GM19372 (cell line): Measurements from ENCODE around the gene SLC2A13.

ENCODE experiments used
- ATAC-seq: cut with Tn5 transposase; IDR thresholded peaks from one replicate; pipeline ENCODE4 v1.9.1; 2021; ENCODE audit warnings: mild to moderate bottlenecking, low read depth, moderate library complexity; ENCODE audit not compliant: unreplicated experiment

SLC2A13 gene

DNA sequence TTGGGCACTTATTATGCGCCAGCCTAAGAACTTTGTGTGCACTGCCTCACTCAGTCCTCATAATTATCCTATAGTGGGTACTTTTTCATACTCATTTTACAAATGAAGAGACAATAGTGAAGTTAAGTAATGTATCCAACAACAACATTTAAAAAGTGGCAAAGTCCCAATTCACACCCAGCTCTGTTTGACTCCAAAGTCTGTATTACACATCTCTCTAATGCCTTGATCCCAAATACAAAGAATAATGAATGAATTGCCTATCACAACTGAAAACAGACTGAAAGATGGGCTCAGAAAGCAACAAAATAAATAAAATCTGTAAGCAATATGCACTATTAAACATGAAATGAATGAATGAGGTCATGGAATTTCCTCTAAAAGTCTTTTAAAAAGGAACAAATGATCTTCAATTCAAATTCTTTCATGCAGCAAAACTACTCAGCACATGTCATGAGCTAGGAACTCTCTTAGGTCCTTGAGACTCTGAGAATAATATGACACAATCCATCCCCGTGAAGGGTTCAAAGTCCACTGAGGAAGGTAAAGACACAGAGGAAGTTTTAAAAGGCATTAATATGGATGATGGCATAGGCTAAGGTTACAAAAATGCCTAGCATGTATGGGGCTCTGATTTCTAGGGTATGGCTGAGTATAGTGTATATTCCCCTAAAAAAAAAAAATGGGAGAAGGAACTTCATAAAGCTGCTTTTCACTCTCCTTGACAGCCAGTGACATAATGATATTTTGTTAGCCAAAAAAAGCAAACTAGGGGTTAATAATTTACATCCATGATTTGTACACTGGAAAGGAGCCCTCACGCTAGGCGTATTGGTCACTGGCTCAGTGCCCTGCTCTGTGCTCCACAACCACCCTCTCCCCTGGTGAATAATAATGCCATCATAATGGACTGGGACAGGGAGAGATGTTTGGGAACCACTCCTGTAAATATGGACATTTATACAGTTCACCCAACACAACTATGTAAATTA is 103.4 kb downstream of the SLC2A13 start:
- ATAC-seq = no peak

DNA sequence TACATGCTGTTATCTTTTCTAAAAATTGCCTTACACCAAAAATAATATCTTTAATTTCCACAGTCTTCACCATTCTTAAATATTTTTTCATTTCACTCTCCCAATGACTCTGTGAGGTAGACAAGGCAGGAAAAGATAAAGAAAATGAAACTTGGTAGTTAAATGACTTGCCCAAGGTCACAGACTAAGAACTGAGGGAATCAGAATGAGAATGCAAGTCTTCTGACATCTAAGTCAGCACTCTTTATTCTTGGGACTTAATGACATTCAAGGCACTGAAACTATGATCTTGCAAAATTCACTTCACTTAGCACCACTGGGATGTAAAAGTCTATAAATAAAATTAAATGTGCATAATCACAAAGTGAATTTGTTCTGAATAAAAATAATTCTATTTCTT is 104.5 kb downstream of the SLC2A13 start:
- no peak for ATAC-seq

DNA sequence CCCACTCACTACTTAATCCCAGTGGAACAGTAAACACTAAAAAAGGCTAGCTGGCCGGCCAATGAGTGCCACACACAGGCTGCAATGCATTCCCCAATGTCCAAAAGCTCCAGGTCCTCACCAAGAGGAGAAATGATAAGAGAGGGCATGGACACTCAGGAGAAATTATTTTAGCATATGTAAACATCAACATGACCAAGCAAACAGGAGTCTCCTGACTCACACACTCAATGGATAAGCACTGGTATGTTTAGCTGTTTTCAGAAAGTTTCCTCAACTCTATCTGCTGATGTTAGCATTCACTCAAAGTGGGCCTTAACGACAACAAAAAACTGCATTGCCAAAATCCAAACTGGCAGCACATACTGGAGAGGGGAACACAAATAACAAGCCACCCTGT is 105.0 kb downstream of the SLC2A13 start:
- ATAC-seq = no peak

DNA sequence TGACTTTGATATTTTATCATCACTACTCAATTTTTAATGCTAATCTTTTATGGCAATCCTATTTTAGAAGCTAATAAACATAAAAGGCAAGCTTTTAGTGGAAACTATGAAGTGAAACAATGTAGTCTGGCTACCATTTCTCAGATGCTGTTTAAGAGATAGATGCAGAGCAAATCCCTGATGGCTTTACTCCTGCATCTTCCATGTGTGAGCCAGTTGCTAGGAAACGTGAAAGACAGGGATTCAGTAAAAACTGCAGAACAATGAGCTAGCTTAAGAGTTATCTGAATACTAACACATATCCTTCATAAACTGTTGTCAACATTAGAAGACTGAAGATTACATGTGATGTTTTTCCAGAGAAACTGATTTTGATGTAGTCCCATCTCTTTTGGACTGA is 112.6 kb downstream of the SLC2A13 start:
- ATAC-seq = no peak

DNA sequence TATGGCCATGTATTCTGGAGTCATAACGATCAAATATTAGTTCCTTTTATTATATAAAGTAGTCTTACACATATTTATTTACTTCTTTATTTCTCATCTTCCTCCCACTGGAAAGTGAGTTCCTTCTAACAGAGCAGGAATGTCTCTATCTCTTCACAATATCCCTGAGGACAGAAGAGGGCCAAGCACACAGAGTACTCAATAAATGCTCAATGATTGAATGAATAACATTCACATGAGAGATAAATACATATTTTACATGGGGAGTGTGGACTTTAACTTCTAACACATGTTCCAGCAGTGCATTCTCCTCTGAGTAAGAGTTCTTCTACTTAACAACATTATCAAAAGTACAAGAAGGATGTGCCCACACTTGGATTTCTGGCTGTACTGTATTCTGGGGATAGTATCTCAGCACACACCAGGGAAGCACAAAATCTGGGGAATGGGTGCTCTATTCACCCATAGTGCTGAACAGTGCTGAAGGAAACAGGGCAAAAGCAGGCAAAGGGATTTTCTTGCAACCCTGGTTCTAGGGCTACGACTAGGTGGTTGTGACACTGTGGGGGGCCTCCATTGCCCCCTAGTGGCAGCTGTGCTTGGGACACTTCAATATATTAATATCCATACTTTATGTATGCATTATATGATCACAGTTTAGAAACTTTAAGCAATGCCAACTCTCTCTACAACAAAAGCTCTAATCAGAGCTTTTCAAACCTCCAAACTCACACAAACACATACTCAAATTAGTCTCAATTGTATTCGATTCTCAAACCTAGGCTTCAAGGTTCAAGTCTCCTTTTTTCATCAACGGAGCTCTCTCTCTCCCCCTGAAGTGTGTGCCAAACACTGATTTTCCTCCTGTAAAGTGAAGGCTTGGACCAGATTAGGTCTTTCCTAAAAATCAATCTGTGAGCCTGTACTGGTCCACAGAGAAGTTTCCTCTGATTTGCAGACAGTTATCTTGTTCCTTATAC is 115.5 kb downstream of the SLC2A13 start:
- ATAC-seq = peak; percentile 99

DNA sequence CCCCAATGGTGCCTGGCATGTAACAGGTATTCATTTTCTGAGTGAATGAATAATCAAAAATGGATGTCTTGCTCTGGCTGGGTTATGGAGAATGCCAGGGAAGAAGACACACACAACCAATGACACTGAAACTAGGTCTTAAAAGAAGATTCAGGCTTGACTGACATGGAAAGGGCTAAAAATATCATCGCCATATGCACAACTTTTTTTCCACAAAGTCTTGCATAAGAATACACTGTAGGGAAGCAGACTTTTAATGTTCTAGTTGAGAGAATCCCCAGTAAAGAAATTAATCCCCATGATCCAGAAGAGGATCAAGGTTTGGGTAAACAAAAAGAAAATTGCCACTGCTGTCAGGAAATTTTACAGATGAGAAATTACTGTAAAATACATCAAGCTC is 116.4 kb downstream of the SLC2A13 start:
- no peak for ATAC-seq

DNA sequence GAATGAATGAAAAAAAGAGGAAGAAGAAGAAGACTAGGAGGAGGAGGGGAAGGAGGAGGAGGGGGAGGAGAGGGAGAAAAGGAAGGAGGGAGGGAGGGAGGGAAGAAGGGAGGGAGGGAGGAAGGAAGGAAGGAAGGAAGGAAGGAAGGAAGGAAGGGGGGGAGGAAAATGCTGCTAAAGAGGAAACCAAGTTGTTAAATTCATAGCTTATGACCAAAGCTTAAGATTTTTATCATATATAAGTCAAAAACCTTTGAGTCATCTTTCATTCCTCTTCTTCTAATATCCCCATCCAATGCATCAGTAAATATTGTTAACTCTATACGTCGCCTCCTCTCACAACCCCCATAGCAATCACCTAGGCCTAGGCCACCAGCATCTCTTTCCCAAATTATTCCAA is 117.3 kb downstream of the SLC2A13 start:
- ATAC-seq = no peak

DNA sequence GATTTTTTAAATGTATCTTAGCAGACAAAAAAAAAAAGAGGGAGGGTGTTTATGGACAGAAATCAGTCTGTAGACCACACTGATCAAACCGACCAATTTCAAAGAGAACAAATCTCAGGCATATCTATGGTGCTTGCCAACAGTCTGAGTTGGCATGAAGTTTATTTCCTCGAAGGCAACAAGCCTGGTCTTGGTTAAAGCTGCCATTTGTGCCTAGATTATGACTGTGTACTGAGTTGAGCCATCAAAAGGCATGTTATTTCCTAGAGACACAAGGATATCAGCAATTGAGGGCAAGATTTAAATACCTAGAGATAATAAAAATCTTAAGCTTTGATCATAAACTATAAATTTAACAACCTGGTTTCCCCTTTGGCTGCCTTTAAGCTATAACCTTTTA is 119.2 kb downstream of the SLC2A13 start:
- no peak for ATAC-seq

DNA sequence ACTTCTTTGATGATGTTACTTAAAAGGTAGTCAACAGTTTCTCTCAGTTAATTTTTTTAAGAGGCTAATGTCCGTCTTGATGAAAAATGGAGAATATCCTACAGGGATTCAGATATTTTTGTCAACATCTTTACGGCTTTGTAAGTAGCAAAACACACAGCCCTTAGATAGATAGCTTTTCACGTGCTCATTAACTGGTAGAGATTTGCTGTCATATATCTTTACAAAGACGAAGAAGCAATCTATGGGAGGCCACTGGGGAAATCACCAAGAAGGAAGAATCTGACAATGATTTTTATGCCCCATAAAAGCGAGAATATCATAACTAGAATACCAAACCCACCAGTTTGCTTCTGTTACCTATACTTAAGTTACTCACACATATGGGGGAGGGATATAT is 121.2 kb downstream of the SLC2A13 start:
- no peak for ATAC-seq

DNA sequence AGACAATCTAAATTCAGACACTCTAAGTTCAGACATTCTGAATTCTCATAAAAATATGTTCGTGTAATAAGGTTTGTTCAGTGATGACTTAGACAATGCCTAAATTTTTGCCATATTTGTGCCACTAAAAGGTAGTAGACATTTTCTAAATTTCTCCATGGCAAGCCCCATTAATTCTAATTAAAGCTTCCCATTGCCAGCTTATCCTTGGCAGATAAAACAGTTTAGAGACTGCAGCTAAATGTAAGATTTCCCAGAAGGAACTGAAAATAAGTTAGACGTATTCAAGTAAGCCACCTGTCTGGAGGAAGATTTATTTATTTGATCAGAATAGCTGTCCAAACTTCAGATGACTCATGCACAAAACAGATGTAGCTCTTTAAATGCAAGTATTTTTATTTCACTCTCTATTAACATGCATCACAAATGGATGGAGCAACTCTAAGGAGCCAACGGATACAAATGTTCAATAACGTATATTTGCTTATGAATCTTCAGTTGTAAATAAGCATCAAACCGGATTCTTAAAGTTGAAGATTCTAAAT is 130.4 kb downstream of the SLC2A13 start:
- no peak for ATAC-seq

DNA sequence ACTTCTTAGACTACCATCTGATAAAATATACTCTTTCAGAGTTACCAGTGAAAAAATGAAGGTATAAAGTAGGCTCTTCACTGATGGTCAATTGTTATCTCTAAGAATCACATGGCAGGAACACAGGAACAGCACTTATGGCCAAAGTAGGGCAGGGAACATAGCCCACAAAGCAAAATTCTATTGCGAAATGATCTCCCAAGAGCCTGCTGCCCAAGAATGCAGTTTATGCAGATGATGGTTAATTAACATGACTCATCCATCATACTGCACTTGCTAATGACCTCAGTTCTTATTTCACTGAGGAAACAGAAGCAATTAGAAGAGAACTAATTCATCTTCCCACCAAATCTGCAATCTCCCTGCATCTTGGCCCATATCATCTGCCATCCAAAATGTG is 133.8 kb downstream of the SLC2A13 start:
- no peak for ATAC-seq

DNA sequence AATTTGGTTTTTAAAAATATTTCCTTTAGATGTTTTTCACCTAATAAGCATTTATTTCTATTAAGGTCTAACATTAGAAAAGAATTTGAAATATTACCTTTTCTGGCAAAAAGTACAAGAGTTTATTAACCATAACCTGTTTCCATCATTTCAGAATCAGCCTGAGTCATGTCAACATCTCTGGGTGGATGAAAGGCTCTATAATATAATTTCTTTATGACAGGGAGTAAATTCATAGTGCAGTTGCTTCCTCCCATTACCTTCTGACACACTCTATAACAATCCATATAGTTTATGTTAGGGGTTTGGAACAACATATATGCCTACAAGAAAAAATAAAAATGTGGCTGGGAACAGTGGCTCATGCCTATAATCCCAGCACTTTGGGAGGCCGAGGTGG is 134.5 kb downstream of the SLC2A13 start:
- ATAC-seq = no peak

DNA sequence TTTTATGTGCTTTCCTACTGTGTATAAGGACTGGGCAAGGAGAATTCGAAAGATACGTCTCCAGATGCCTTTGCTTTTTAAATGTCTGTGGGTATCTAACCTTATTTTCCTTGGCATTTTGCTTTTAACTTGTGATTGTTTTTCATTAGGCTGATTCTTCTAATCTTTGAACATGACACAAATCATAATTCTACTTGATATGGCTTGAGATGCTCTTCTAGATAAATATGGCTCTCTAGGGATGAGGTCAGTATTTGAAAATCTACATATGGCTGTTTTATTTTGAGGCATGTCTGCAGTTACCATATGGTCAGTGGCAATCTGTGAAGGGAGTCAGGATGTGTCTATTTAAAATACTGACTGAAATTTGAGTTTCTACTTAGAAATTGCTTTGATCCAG is 139.2 kb downstream of the SLC2A13 start:
- ATAC-seq = no peak

DNA sequence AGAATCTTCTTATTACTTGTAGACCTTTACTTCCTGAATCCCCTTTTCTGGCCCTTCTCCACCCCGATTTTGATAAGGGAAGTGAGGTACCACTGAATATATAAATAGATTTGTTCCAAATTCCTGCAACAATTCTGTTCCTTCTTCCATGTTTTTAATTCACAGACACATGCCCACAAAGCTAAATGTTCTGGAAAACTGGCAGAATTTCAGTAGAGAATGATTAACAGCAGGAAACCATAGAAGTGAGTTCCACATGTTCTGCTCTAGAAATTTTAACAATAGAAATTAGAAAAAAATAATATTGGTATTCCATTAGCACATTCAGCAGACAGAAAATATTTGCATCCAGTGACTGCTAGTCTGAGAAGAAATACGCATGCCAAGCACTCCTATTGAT is 139.6 kb downstream of the SLC2A13 start:
- no peak for ATAC-seq

DNA sequence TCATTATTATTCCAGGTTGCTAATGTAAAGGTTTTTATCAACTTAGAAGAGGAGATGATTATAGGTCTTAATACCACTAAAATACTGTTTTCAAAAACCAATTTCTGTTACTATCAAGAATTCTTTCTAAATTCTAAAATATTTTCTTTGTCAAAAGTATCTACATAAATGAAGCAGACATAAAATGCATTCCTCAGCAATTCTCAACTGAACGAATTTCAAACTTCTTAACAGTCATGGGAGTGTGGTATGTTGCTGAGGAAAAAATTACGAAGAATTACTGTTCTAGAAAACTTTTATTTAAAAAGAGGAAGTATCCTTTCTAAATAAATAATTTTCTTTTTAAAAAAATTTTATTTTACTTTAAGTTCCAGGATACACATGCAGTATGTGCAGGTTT is 146.4 kb downstream of the SLC2A13 start:
- ATAC-seq = no peak

DNA sequence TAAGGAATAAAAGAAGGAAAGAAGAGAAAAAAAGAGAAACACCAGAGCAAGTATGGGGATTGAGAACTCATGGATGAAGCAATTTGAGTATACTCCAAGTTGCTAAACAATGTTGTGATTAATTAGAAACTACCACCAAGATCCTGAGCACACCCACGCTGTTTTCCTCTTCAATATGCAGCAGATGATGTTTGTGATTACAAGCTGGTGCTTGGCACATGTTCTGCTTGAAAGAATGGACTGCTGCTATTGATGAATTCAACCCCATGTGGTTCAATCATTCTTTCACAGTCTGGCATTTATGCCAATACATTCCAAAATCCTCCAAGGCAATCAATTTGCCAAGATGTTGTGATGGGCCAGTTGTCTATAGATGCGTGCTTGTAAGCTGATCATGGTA is 146.8 kb downstream of the SLC2A13 start:
- ATAC-seq = no peak

DNA sequence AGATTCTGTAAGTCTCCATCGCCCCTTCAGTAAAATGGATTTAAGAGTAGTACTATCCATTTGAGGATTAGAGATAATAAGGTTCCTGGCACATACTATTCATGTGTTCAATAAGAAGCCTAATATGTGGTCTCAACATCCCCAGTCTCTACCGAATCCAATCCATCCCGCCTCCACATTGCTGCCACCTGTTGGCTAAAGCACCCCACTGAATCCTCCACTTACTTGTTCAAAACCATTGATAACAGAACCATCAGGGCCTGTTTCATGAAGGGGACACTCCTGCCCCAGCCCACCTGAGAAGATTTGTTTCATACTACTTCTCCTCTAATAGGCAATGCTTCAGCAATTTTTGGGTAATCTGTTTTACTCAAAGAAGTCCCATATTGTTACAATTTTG is 147.5 kb downstream of the SLC2A13 start:
- no peak for ATAC-seq

DNA sequence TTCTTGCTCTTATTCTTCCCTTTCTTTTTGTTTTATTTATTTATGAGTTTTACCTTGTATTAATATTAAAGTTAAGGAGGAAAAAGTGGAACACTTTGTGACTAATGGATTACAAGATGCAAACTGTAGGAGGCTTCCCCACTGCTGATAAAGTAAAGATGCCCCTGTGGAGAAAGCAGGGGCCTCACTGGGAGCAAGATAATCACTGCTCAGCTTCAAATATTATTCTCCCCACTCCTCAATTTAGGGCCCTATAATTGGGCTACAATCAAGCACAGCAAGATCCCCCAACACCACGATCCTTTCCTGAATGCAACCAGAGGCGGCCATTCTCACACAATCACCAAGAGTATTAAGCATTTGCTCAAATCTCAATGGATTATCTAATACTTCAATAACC is 149.2 kb downstream of the SLC2A13 start:
- ATAC-seq = no peak

DNA sequence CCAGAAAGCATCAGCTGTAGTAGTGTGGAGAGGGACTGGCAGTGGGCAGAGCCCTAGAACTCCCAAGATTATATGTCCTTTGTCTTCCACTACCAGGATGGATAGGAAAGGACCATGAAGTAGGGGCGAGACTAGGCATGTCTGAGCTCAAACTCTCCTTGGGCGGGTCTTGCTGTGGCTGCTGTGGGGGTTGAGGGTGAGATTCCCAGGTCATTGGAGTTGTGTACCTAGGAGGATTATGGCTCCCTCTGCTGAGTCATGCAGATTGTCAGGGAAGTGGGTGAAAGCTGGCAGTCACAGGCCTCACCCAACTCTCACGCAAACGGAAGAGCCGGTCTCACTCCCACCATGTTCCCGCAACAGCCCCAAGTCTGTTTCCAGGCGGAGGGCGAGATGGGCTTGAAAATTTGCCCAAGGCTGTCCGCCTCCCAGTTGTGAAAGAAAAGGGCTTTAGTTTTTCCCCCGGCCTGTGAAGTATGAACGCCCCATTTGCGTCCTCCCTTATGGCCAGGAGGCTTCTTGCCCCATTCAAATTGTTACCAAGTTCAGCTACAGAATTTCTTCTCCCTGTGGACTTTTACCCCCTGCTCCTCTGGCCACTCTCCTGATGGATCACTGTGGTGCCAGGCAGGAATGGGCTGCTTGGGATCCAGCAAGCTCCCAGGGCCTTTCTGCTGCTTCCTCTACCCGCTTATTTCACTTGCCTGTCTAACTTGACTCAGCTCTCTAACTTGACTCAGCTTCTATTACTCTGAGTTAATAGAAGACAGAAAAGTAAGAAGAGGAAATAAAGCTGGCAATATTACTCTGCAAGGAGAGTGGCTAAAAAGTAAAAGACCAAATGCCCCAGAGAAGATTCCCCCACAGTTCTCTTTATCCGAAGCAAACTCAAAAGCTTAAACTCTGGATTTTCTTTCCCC is 159.3 kb downstream of the SLC2A13 start:
- no peak for ATAC-seq

DNA sequence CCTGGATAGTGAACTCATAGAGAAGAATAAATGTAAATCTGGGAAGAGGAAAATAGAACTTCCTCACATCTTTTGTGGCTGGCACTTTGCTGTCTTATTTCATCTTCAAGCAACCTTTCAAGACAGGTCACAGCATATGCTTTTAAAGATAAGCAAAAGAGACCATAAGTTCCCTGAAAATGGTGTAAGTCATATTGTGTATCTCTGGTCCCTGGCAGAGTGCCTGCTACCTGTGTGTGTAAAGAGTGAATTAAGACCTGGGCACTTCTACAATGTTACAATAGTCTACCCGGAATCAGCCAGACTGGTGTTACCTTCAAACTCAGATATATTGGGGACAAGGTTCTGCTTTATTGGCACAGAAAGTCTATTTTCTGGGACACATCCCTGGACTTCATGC is 168.8 kb downstream of the SLC2A13 start:
- no peak for ATAC-seq
